ENCODE results near the gene LOC128125822.
A peak's percentile ranks its signal among the peaks of the same experiment; 100 is the strongest.
"Not testable (repeated sequence)": the region's sequence is repeated elsewhere in the genome, so short reads cannot be mapped to it uniquely, and the experiment has no call there.

The LOC128125822 gene

GRCh38 chr6:63572044-63572746 lies at the start of gene LOC128125822, which contains the start of gene PTP4A1:
Gene LOC128125822 (plus strand): TSS chr6:63572480.
Gene PTP4A1 (plus strand): TSS chr6:63572480. CDS start chr6:63576881, 4,401 bp downstream.
- TF ChIP-seq, protein P1, sequence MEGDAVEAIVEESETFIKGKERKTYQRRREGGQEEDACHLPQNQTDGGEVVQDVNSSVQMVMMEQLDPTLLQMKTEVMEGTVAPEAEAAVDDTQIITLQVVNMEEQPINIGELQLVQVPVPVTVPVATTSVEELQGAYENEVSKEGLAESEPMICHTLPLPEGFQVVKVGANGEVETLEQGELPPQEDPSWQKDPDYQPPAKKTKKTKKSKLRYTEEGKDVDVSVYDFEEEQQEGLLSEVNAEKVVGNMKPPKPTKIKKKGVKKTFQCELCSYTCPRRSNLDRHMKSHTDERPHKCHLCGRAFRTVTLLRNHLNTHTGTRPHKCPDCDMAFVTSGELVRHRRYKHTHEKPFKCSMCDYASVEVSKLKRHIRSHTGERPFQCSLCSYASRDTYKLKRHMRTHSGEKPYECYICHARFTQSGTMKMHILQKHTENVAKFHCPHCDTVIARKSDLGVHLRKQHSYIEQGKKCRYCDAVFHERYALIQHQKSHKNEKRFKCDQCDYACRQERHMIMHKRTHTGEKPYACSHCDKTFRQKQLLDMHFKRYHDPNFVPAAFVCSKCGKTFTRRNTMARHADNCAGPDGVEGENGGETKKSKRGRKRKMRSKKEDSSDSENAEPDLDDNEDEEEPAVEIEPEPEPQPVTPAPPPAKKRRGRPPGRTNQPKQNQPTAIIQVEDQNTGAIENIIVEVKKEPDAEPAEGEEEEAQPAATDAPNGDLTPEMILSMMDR (IDR thresholded peaks at IDR 0.05) = no peak
- ATAC-seq (ENCODE audit: low FRiP score) (peak; percentile 94), DNase-seq (ENCODE audit: low spot score) (peak; percentile 93)

DNA sequence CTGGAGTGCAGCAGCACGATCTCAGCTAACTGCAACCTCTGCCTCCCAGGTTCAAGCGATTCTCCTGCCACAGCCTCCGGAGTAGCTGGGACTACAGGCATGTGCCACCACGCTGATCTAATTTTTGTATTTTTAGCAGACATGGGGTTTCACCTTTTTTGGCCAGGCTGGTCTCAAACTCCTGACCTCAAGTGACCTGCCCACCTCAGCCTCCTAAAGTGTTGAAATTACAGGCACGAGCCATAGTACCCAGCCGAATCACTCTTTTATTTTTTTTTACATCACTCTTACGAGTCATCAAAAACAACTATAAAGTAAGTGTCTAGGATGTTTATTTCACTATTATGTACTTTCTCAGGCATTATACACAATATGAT lies 49.4 kb upstream of the LOC128125822 start:
- not testable (repeated sequence) for ATAC-seq (ENCODE audit: low FRiP score); DNase-seq (ENCODE audit: low spot score)

GRCh38 chr6:63523630-63524029 lies 48.6 kb upstream of the LOC128125822 start:
- ATAC-seq (ENCODE audit: low FRiP score) (no peak), DNase-seq (ENCODE audit: low spot score) (no peak)

GRCh38 chr6:63525186-63525878 lies 46.9 kb upstream of the LOC128125822 start:
- TF ChIP-seq, protein P1 (IDR thresholded peaks at IDR 0.05) = no peak
- DNase-seq (ENCODE audit: low spot score) (no peak), ATAC-seq (ENCODE audit: low FRiP score) (no peak)

More at GRCh38 chr6:63523630-63524029, 48.6 kb upstream of the LOC128125822 start:
- TF ChIP-seq, protein P1 (IDR thresholded peaks at IDR 0.05) = no peak

DNA sequence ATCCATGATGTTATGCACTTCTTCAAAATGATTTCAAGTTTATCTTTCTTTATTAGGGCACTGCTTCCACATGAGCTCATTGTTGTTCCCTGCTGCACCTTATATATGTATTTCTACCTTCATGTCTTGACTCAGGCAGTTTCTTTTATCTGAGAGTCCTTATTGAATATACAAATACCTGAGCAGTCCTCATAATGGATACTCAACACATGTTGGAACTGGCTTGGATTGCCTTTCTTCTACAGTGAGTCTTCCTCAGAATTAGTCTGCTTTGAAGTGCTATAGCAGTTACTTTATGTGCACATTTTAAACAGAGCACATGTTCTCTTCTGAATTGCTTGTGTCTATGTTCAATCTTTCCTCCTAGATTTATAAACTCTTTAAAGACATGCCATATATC lies 45.3 kb upstream of the LOC128125822 start:
- ATAC-seq (ENCODE audit: low FRiP score) (no peak), DNase-seq (ENCODE audit: low spot score) (no peak)
- TF ChIP-seq, protein P1 (IDR thresholded peaks at IDR 0.05) = no peak

DNA sequence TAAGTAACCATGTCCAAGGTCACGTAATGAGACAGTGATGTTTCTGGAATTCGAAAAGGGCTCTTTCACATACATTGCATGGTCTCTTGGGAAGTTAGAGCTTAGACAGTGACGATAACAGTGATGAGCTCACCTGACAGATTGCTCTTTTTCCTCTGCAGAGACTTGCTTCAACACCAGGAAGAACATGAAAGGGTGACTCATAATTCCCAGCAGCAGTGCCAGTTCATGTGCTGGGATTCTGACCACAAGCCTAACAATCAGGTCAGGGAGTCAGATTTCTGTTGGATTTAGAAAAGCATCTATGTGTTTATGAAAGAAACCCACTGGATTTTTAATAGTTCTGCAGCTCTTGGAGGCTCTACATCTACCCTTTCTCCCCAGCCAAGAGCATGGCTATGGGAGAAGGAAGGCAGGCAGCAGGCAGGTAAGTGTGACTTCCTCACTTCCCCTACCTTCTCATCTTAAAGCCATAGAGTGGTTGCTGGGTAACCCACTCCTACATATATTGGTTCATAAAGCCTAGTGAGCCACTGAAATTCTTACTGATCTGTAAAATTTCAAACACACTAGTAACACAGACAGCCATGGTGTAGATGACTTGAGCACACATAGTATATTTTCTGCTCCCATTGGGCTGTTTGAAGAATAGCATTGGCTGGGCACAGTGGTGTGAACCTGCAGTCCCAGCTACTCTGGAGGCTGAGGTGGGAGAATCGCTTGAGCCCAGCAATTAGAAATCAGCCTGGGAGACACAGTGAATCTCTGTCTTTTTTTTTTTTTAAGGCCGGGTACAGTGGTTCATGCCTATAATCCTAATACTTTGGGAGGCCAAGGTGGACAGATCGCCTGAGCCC lies 44.4 kb upstream of the LOC128125822 start:
- TF ChIP-seq, protein P1 (IDR thresholded peaks at IDR 0.05) = no peak
- peak; percentile 89 for ATAC-seq (ENCODE audit: low FRiP score)
- no peak for DNase-seq (ENCODE audit: low spot score)

DNA sequence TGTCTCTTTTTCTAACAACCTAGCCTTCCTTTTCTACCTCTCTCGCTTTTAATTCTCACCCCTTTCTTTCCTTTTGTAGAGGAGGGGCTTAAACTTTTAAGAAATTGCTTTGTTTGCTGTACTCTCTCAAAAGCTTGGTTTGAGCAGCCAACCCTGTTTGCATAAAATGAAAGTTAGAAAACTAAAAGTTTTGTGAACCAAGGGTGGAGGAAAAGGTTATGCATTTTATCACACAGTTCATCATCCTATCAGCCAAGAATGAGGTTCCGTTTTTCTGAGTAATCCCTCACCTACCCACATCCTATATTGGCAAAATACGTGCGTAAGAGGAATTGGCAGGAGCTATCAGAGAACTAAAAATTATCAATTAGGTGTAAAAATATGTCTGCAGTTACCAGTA lies 42.8 kb upstream of the LOC128125822 start:
- DNase-seq (ENCODE audit: low spot score) = no peak
- TF ChIP-seq, protein P1 (IDR thresholded peaks at IDR 0.05) = no peak
- no peak for ATAC-seq (ENCODE audit: low FRiP score)
